ENCODE measurements around the gene SFSWAP.

GRCh38 chr12:131774576-131775391 lies 63.9 kb downstream of the SFSWAP start:
- TF ChIP-seq CTCF (IDR thresholded peaks at IDR 0.05; ENCODE audit: low read depth, low read length, poor library complexity, severe bottlenecking) = no peak
- no peak for TF ChIP-seq EZH2phosphoT487 (IDR thresholded peaks at IDR 0.05; ENCODE audit: borderline replicate concordance, low read length)
